Hepatocyte (in vitro differentiated cells): ENCODE measurements around the gene MYL5.

Experiments
- EZH2 ChIP-seq: fragments of 200-600 bp; sonication (generic); IDR thresholded peaks from 2 replicates; pipeline ENCODE4 v1.6.1; 2016; ENCODE audit warnings: antibody characterized with exemption, mild to moderate bottlenecking, borderline replicate concordance
- EZH2phosphoT487 ChIP-seq: fragments of 200-600 bp; sonication (generic); IDR thresholded peaks from one replicate; pipeline ENCODE4 v1.6.1; 2018; ENCODE audit warnings: antibody characterized with exemption, mild to moderate bottlenecking, low read depth, moderate library complexity; ENCODE audit not compliant: unreplicated experiment, severe bottlenecking
- TF ChIP-seq, protein P1 (sequence below): fragments of 200-600 bp; sonication (generic); IDR thresholded peaks from 2 replicates; pipeline ENCODE4 v1.5.1; 2016; ENCODE audit warnings: antibody characterized with exemption, mild to moderate bottlenecking; ENCODE audit not compliant: poor library complexity

- TF ChIP-seq, protein P1, sequence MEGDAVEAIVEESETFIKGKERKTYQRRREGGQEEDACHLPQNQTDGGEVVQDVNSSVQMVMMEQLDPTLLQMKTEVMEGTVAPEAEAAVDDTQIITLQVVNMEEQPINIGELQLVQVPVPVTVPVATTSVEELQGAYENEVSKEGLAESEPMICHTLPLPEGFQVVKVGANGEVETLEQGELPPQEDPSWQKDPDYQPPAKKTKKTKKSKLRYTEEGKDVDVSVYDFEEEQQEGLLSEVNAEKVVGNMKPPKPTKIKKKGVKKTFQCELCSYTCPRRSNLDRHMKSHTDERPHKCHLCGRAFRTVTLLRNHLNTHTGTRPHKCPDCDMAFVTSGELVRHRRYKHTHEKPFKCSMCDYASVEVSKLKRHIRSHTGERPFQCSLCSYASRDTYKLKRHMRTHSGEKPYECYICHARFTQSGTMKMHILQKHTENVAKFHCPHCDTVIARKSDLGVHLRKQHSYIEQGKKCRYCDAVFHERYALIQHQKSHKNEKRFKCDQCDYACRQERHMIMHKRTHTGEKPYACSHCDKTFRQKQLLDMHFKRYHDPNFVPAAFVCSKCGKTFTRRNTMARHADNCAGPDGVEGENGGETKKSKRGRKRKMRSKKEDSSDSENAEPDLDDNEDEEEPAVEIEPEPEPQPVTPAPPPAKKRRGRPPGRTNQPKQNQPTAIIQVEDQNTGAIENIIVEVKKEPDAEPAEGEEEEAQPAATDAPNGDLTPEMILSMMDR: no peak
- TF ChIP-seq EZH2 (no peak), EZH2phosphoT487 (no peak)
Measured at GRCh38 chr4:653080-653821, 21.1 kb upstream of the MYL5 start.
